NCI-H1694 treated with DMSO at 0.1 percent for 48 hours (cell line): ENCODE data around the gene BHLHE23.
"Not testable (repeated sequence)": the region's sequence is repeated elsewhere in the genome, so short reads cannot be mapped to it uniquely, and the experiment has no call there.

Source experiments
- DNase-seq: peaks from one replicate; lab custom pipeline; 2025; lab: John Stamatoyannopoulos, UW

The BHLHE23 gene

GRCh38 chr20:62960446-62961309 is 46.1 kb downstream of the BHLHE23 start:
- DNase-seq: not testable (repeated sequence)

DNA sequence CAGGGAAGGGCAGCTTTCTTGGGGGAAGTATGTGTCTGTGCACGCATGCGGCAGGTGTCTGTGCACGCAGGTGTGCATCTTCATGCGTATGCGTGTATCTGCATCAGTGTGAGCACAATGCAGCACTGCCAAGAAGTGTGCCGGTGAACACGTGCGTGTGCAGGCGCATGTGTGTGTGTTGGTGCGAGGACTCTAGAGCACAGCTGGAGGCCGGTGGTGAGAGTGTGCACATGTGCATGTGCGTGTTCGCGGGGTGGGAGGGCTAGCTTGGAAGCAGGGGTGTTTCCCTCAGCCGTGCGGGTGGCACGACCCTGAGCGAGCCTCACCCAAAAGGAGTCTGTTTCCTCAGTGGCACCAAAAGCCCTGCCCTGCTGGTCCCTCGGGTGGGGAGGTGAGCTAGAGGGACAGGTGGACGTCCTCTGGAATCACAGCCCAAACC is 46.7 kb downstream of the BHLHE23 start:
- DNase-seq: no peak

- no peak for DNase-seq
Measured at GRCh38 chr20:62959101-62959971, 47.4 kb downstream of the BHLHE23 start.

- DNase-seq: no peak
Measured at GRCh38 chr20:62958388-62959100, 48.2 kb downstream of the BHLHE23 start.

DNA sequence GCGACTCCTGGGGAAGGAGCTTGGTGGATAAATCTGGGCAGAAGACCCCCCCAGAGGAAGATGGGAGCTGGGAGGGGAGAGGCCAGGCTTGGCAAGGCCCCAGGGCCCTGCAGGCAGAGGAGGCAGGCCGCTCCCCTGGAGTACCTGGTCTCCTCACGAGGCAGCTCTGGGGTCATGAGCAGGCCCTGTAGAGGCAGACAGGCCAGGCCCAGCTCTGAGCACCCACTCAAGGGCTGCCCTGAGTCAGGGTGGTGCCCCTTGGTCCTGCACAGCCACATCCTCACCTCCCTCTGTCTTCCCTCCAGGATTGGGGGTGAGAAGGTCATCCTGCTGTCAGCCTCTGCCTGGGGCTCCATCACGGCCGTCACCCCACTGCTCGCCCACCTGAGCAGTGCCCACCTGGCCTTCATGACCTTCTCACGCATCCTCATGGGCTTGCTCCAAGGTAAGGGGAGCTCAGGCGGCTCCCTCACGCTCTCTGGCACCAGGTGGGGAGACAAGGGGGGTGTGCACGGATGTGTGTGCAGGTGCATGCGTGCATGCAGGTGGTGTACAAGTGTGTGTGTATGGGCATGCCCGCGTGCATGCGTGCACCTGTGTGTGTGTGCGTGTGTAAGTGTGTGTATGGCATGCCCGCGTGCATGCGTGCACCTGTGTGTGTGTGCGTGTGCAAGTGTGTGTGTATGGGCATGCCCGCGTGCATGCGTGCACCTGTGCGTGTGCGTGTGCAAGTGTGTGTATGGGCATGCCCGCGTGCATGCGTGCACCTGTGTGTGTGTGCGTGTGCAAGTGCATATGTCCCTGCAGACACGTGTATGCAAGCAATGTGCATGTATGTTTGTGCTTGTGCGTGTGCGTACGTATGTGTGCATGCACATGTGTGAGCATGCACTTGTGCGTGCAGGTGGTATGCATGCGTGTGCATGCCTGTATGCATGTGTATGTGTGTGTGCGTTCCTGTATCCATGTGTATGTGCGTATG is 49.3 kb downstream of the BHLHE23 start:
- no peak for DNase-seq

- DNase-seq: no peak
Measured at GRCh38 chr20:62956387-62957135, 50.2 kb downstream of the BHLHE23 start.
